ENCODE results near the gene DNAJB1. TPM values are rescaled to one million over a fixed set of nuclear protein-coding genes. Genes with fewer than 3 reads are reported as not detected.
"Not testable (repeated sequence)": the region's sequence is repeated elsewhere in the genome, so short reads cannot be mapped to it uniquely, and the experiment has no call there.

DNAJB1 gene
- total RNA-seq, 1 experiment from 2014 or later, result 110 TPM

- DNase-seq (ENCODE audit: low spot score), result no peak
Observed at GRCh38 chr19:14520543-14520942, 2.3 kb upstream of the DNAJB1 start.

DNA sequence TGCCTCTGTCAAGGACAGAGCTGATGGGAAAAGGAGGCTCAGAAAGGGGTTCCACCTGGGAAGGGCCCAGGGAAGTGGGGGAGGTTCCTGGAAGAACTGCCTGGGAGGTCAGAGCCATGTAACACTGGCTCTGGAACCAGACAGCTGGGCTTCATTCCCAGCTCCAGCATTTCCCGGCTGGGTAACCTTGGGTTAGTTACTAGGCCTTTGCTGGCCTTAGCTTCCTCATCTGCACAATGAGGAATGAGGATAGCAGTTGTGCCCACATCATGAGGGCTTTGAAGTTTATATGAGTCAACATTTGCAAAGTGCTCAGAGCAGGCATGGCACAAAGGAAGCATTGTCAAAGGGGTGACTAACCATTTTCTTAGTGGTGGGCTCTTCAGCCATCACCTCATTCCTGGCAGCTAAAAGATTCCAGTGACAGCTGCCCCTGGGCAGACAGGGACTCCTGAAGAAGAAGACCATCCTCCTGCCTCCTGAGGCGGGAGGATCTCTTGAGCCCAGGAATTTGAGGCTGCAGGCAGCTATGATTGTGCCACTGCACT is 1.7 kb upstream of the DNAJB1 start:
- DNase-seq (ENCODE audit: low spot score), result peak; percentile 95

DNA sequence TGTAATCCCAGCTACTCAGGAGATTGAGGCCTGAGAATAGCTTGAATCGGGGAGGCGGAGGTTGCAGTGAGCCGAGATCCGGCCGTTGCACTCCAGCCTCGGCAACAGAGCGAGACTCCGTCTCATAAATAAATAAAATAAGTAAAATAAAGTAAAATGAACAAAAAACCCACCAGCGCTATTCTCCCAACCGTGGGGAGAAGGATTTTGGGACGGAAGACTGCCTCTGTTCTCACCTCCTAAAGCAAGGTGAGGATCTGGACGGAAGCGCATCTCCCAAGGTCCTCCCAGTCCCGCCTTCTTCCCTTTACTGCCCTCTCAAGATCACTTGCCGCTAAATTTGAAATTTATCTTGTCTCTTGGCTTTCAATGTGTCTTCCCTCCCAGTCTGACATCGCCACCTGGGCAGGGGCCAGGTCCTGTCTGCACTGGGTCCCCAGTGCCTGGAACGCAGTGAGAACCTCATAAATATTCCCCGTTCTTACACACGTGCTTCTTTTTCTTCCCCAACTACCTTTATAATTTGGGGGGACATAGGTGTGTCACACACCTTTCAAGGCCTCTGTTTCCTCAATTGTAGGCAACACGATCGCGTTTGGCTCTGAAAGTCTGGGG is 1.2 kb upstream of the DNAJB1 start:
- DNase-seq (ENCODE audit: low spot score), result no peak

- no peak for DNase-seq (ENCODE audit: low spot score)
Observed at GRCh38 chr19:14517446-14517839, 754 bp downstream of the DNAJB1 start.

DNA sequence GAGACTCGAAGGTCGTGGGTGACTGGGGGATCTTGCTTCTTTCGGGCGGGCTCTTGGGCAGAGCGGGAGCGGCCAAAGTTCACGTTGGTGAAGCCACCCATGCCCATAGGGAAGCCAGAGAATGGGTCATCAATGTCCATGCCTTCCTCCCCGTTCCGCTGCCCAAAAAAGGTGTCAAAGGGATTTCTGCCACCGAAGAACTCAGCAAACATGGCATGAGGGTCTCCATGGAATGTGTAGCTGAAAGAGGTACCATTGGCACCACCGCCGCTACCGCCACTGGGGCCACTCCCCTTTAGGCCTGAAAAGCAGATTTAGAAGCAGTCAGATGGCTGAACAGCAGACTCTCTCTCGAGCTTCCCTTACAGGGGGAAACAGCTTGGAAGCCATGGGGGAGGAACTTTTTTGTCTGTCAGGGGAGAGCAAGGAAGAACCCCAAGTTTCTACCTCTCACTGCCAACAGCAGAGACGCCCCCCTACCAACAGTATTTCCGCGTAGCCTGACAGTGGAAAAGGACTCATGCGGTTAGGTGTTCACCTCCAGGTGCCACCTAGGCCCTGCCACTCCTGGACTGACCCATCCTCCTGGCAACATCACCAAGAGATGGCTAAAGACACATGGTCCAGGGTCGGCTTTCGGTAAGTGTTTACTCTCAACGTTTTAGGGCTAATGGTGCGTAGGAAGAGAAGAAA is 1.3 kb downstream of the DNAJB1 start:
- no peak for DNase-seq (ENCODE audit: low spot score)

GRCh38 chr19:14516048-14516534 is 2.1 kb downstream of the DNAJB1 start:
- DNase-seq (ENCODE audit: low spot score), result no peak

DNA sequence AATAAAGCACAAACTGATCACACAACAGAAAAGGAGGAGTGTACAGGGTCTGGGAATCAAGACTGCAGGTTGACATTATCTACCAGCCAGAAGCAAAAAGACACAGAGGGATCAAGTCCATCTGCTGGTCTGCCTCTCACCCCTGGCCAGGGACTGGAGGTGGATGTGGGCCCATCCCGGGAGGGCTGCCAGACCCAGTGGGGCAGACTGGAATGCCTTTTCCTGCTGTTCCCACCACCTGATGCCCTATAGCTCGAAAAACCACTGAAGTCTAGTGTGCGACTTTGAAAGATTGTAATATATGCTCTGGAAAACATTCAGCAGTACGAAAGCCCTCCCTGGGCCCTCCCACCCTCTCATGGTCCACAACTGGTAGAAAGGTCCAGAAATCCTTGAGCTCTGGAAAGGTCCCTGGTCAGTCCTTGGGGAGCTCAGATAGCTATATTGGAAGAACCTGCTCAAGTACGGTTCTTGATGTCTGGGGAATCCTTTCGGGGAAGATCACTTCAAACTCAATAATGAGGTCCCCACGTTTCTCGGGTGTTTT is 2.6 kb downstream of the DNAJB1 start:
- no peak for DNase-seq (ENCODE audit: low spot score)

DNA sequence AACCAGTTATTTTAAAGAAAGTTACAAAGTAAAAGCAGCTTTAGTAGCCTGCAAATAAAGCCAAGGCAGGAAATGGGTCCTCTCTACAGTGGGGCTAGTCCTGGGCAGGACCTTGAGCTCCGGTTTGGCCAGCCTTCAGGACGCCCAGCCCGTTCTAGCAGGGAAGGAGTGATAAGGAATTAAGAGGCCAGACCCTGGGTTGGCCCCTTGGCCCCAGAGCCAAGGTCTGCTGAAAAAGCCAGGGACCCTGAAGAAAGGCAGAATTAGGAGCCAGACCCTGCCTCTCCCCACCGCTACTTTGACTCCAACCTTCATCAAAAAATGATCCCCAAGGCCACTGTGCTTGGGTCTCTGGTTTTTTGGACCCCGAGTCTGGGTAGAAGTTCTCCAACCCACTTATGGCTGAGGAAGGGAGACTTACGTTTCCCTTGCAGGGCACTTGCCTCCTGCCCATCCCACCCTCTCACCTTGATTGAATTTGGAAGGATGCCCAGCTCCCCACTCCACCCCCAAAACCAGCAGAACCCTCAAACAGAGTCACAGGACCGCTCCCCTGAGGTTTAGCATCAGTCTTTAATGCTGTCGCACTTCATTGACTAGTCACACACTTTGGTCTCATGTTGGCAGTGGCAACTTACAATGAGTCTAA is 3.9 kb downstream of the DNAJB1 start:
- no peak for DNase-seq (ENCODE audit: low spot score)

GRCh38 chr19:14512406-14512961 is 5.7 kb downstream of the DNAJB1 start:
- DNase-seq (ENCODE audit: low spot score), result no peak

GRCh38 chr19:14511229-14511593 is 7.0 kb downstream of the DNAJB1 start:
- DNase-seq (ENCODE audit: low spot score), result no peak

- peak; percentile 39 for DNase-seq (ENCODE audit: low spot score)
Observed at GRCh38 chr19:14510311-14511228, 7.6 kb downstream of the DNAJB1 start.

DNA sequence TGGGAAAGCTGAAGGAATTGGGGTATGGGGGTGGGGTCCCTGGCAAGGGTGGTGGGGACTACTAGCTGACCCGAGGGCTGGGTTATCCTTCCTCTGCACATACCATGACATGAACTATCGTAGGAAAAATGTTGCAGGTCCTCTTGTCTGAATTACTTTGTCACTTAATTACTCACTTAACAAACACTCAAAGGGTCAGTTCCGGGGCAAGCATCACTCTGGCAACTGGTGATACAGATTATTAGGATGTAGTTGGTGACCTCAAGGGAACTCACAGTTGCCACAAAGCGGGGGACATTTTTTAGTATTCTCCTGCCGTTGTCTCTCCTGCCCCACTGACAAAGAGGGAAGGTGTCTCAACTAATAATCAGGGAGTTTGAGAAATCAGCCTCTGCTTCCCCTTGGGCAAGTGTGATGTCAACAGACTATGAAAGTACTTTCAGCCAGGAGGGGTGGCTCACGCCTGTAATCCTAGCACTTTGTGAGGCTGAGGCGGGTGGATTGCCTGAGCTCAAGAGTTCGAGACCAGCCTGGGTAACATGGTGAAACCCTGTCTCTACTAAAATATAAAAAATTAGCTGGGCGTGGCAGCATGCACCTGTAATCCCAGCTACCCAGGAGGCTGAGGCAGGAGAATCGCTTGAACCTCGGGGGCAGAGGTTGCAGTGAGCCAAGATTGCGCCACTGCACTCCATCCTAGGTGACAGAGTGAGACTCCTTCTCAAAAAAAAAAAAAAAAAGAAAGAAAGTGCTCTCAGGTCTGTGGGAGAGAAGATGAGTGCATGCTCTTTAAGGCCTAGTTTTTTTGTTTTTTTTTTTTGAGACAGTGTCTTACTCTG is 10.3 kb downstream of the DNAJB1 start:
- DNase-seq (ENCODE audit: low spot score), result no peak

DNA sequence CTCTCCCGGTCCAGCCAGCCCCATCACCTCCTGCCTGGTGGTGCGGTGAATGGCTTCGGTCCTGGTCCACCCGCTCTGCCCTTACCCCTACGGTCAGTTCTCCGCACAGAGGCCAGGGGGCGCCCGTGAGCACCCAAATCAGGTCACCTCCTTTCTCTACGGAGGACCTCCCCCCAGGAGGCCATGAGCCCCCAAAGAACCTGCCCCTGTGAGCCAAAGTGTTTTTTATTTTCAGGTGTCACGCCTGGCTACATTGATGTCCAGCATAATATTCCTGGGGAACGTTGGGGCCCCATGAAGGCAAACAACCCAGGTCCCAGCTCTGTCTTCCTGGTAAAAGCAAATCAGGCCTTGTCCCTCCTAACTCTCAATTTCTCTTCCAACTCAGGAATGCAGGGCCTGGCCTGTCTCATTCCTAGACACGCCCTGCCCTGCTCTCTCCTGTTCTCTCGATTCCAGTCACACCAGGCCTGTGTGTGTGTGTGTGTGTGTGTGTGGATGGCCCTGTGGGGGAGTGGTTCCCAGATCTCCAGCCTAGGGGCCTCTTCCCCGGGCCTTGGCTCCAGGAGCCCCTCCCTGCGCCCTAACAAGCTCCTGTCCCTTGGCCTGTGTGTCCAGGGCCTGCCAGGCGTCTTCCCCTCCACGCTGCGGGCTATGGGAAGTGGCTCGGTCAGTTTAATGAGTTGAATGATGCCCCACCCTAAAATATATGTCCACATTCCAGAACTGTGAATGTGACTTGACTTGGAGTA is 12.5 kb downstream of the DNAJB1 start:
- DNase-seq (ENCODE audit: low spot score), result peak; percentile 76

GRCh38 chr19:14504575-14504974 is 13.6 kb downstream of the DNAJB1 start:
- not testable (repeated sequence) for DNase-seq (ENCODE audit: low spot score)

DNA sequence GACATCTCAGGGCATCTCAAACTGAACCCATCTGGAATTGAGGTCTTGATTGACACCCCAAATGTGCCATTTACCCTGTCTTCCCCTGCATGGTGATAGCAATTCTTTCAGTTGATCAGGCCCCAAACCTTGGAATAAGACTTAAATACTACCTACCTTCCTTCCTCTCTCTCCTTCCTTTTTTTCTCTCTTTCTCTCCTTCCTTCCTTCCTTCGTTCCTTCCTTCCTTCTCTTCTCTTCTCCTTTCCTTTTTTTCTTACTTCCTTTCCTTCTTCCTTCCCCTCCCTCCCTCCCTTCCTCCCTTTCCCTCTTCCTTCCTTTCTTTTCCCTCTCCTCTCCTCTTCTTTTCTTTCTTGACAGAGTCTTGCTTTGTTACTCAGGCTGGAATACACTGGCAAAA is 14.9 kb downstream of the DNAJB1 start:
- DNase-seq (ENCODE audit: low spot score), result no peak

- no peak for DNase-seq (ENCODE audit: low spot score)
Observed at GRCh38 chr19:14502334-14503092, 15.7 kb downstream of the DNAJB1 start.

- no peak for DNase-seq (ENCODE audit: low spot score)
Observed at GRCh38 chr19:14497228-14497921, 20.8 kb downstream of the DNAJB1 start.

GRCh38 chr19:14496834-14497227 is 21.4 kb downstream of the DNAJB1 start:
- DNase-seq (ENCODE audit: low spot score), result no peak

Data from H4 (cell line).